NCI-H446 treated with DMSO at 0.1 percent for 48 hours (cell line): Measurements from ENCODE around the gene NUP210.

ENCODE experiments used
- DNase-seq: peaks from one replicate; lab custom pipeline; 2025; lab: John Stamatoyannopoulos, UW

Gene NUP210

GRCh38 chr3:13288732-13289718 lies 131.1 kb downstream of the NUP210 start:
- DNase-seq = no peak

- DNase-seq = no peak
Measured at GRCh38 chr3:13287833-13288232, 132.3 kb downstream of the NUP210 start.

GRCh38 chr3:13286873-13287272 lies 133.2 kb downstream of the NUP210 start:
- DNase-seq = no peak

GRCh38 chr3:13285007-13285567 lies 135.0 kb downstream of the NUP210 start:
- DNase-seq = no peak

DNA sequence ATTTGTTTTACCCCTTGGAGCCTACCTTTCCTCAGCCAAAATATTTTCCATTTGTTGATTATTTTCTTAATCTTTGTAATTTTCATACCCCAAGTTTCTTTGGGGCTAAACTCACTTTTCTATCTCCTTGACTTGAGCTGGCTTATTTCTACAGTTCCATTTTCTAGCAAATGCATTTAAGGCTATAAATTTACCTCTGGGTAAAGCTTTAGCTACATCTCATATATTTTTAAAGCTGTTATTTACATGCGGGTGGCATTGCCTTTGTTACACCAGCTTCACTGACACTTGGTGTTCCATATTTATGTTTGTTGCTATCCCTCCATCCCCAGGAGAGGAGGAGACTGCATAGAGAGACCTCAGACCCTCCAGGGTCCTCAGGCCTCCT lies 136.3 kb downstream of the NUP210 start:
- DNase-seq = no peak

GRCh38 chr3:13282986-13283876 lies 136.9 kb downstream of the NUP210 start:
- DNase-seq = no peak

DNA sequence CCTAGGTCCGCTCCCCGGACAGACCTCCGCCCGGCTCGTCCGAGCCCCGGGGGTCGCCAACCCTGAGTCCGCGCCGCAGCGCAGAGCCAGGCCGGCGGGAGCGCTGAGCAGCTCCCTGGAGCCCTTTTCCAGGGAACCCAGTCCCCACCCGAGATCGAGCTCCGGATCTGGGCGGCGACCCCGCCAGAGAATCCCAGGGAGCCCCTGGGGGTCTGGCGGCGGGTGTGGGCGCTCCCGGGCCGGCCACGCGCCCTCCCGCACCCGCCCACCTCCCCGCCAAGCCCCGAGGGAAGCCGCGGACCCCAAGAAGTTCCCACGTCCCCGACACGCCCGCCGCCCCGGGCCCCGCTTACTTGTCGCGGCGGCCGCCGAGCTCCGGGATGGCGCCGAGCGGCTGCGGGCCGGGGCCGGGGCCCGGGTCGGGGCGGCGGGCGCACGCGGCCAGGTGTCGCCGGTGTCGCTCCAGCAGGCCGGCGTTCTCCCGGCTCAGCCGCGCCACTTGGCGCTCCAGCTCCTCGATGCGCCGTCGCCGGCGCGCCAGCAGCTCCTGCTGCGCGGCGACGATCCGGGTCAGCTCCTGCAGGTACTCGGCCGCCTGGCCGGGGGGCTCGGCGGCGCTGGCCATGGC lies 137.7 kb downstream of the NUP210 start:
- no peak for DNase-seq

- DNase-seq = no peak
Measured at GRCh38 chr3:13281507-13282357, 138.4 kb downstream of the NUP210 start.

GRCh38 chr3:13280811-13281506 lies 139.2 kb downstream of the NUP210 start:
- no peak for DNase-seq

DNA sequence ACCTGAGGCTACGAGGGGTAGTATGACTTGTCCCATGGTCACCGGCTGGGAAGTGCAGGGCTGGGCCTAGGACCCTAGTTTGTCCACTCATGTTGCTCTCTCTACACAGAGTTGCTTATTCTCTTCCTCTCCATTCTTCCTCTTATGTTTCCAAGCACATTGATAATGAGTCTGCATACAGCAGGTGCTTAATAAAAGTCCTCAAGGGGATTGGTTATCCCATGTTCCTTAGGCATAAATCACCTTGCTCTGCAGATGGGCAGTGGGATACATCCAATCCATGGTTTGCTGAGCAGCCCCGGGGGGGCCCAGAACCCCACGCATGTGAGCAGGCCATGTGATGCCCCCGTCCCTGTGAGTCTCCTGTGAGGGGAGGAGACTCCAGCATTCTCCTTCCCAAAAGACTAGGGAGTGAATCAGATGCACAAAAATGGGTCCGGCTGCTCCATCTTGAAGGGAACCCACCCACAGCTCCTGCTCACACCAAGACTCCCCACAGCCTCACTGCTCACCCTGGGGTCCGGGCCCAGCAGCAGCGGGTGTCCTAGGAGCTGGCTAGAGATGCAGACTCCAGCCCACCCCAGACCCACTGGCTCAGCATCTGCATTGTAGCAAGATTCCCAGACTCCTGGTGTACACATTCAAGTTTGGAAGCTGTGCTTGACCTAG lies 139.9 kb downstream of the NUP210 start:
- DNase-seq = no peak

DNA sequence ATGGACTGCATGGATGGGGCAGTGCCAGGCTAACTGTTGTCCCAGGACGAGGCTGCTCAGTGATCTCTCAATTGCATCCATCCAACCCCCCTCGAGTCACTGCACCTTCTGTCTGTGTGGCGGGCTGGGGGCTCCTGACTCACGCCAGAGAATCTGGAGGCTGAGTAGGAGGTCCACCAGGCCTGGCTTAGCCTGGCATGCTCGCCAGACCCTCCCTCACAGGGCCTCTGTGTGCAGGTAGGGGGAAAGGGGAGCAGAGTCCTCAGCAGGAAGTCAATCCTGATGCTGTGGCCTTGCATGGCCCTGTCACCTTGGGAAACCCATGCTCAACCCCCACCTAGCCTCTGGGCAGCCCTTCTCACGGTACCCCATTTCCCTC lies 140.6 kb downstream of the NUP210 start:
- DNase-seq = no peak

GRCh38 chr3:13278783-13279531 lies 141.2 kb downstream of the NUP210 start:
- no peak for DNase-seq

- DNase-seq = no peak
Measured at GRCh38 chr3:13277860-13278531, 142.1 kb downstream of the NUP210 start.

DNA sequence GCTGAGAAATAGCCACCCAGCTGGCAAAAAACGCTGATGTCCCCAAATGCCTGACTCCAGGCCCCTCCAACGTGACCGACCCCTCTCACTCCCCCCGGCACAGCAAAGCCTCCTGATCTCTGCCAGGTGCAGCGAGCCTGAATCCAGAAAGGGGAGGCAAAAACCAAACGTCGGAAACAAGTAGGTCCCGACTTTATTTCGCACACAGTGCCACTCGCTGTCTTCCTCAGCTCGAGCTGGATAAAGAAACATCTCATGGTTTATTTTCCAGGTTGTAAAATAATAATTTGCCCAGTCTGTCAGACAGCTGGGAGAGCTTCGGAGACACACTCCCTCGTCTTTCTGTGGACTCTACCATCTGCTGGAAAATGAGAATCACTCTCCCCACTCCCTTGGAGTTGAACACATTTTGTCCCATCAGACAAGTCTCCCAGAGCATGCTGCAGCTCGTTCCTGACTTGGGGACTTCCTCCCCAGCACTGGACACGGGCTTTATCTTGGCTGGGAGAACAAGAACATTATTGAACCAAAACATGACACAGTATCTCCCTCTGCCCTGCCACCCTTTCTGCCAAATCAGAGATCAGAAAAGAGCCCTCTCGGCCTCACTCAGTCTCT lies 142.8 kb downstream of the NUP210 start:
- DNase-seq = no peak

DNA sequence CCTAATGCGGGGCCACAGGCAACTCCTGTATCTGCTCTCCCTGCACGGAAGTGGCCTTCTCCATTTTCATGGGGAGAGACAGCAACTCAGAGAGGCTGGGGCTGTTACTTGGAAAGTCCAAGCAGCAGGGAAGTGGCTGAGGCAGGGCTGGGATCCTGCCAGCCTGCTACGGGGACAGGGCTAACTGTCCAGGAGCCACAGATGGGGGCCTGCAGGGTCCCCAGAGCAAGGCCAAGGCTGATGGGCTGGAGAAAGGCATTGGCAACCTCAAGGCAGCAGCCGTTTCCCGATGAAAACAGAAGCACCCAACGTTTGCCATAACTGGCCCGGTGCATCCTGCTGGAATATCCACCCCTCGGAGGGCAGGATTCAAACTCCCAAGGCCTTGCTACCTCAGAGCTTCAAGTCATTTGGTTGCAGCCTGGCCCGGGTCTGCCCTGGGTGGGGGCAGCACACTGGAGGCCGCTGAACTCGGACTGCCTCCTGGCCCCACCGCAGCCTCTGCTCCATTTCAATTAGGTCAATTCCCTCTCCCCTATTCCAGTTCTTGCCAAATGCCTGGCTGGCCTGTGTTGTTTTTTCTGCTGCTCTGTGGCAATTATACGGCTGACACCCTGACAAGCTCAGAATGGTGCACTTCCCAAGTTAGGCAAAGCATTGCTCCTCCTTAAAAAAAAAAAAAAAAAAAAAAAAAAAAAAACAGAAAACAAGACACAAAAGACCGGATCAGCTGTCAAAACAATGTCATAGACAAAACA lies 143.5 kb downstream of the NUP210 start:
- no peak for DNase-seq

DNA sequence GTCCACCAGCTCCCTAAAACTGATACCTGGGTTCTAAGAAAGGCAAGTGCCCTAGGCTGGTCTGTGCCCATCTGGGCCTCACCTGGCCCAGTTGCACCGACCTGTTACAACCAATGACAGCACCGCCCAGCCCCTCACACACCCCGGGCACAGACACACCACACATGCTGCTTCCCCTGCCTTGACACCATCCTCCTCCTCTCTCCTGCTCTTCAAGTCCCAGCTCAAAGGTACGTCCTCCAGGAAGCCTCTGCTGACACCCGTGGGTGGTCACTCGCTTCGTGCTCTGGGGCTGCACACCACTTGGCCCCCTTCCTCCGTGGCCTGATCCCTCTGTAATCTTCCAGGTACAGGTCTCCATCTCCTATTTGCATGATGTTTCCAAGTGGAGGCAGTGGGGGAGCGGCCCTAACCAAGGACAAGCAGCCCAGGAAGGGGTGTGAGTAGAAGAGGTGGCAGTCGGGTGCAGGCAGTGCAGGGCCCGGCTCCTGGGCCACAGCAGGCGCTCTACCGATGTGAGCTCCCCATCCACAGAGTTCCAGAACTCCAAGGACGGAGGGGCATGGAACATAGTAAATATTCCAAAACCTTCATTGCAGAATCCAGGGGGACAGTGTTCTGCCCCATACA lies 144.6 kb downstream of the NUP210 start:
- no peak for DNase-seq
